ENCODE results near the gene ITSN1.

ITSN1 gene

DNA sequence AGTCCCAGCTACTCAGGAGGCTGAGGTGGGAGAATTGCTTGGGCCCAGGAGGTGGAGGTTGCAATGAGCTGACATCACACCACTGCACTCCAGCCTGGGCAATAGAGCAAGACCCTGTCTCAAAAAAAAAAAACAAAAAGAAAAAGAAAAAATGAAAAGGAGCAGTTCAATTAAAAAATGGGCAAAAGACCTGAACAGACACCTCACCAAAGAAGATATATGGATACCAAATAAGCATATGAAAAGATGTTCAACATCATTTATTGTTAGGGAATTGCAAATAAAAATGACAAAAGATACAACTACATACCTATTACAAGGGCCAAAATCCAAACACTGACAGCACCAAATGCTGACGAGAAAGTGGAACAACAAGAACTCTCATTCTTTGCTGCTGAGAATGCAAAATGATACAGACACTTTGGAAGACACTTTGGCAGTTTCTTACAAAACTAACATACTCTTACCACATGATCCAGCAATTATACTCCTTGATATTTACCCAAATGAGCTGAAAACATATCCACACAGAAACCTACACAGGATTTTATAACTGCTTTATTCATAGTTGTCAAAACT, 302.0 kb downstream of the ITSN1 start:
- Histone ChIP-seq H3K27ac (no peak overlapping the region), H3K4me3 (ENCODE audit: low read depth, low read length) (no peak overlapping the region), H3K27me3 (replicated peaks) (no peaks in the 10 kb centered on the region), H3K36me3 (replicated peaks) (no peaks in the 10 kb centered on the region)
- in situ Hi-C loops (cut with HindIII; ENCODE audit: low pct_ligation_motif_present, low sequenced_read_pairs): no loop called here
- no peak for DNase-seq
- TF ChIP-seq, protein P1, sequence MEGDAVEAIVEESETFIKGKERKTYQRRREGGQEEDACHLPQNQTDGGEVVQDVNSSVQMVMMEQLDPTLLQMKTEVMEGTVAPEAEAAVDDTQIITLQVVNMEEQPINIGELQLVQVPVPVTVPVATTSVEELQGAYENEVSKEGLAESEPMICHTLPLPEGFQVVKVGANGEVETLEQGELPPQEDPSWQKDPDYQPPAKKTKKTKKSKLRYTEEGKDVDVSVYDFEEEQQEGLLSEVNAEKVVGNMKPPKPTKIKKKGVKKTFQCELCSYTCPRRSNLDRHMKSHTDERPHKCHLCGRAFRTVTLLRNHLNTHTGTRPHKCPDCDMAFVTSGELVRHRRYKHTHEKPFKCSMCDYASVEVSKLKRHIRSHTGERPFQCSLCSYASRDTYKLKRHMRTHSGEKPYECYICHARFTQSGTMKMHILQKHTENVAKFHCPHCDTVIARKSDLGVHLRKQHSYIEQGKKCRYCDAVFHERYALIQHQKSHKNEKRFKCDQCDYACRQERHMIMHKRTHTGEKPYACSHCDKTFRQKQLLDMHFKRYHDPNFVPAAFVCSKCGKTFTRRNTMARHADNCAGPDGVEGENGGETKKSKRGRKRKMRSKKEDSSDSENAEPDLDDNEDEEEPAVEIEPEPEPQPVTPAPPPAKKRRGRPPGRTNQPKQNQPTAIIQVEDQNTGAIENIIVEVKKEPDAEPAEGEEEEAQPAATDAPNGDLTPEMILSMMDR (IDR thresholded peaks at IDR 0.05; ENCODE audit: low read depth, low read length, missing control alignments): no peak

DNA sequence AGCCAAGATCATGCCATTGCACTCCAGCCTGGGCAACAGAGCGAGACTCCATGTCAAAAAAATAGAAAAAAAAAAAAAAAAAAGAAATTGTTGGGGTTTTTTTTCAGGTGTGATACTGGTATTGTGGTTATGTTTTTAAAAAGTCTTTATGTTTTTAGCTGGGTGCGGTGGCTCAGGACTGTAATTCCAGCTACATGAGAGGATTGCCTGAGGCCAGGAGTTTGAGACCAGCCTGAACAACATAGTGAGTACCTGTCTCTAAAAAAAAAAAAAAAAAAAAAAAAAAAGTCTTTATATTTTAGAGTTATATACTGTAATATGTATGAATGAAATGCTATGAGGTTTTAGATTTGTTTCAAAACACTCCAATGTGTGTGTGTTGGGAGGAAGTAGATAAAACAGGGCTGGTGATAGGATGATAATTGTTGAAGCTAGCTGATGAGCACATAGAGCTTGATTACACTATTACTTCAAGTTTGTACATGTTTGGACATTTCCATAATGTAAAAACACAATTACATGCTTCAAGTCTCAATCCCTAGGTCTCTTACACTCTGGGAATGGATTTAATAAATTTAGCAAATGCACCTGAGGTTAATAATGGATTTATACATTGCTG, 303.5 kb downstream of the ITSN1 start:
- Histone ChIP-seq H3K36me3 (replicated peaks) (no peaks in the 10 kb centered on the region), H3K27ac (no peak overlapping the region), H3K27me3 (replicated peaks) (no peaks in the 10 kb centered on the region), H3K4me3 (ENCODE audit: low read depth, low read length) (no peak overlapping the region)
- in situ Hi-C loops (cut with HindIII; ENCODE audit: low pct_ligation_motif_present, low sequenced_read_pairs): no loop called here
- no peak for DNase-seq
- TF ChIP-seq, protein P1 (IDR thresholded peaks at IDR 0.05; ENCODE audit: low read depth, low read length, missing control alignments): no peak

DNA sequence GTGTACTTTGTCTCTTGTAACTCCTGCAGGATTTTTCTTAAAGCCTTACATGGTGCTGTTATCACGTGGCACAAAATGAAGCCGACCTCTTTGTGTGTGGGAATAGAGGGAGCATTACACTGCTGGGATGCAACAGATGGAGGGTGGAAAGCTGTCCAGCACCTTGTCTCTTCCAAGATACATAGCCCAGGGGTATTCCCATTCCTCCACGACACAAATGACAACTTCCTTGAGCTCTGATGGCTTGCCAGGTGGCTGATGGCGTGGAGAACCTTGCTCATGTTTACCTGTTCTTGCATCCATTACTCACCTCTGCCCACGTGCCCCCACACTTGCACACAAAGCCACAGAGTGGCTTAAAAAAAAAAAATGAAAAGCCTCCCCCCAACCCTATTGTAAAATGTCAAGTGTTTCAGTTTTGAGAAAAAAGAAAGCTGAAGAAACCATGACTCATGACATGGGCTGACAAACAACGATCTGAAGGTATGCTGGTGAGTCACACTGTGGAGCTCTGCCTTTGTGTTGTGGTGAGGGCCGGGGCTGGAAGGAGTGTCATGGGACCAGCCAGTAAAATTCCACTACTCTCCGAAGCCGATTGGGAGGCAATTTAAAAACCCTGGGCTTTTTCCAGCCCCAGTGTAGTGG, 305.3 kb downstream of the ITSN1 start:
- peak; percentile 97 for DNase-seq
- TF ChIP-seq, protein P1 (IDR thresholded peaks at IDR 0.05; ENCODE audit: low read depth, low read length, missing control alignments): no peak
- Histone ChIP-seq H3K27me3 (replicated peaks) (no peaks in the 10 kb centered on the region), H3K27ac (peak overlapping the region; percentile 65), H3K4me3 (ENCODE audit: low read depth, low read length) (peak overlapping the region; percentile 38), H3K36me3 (replicated peaks) (no peaks in the 10 kb centered on the region)
- in situ Hi-C loops (cut with HindIII; ENCODE audit: low pct_ligation_motif_present, low sequenced_read_pairs): no loop called here

DNA sequence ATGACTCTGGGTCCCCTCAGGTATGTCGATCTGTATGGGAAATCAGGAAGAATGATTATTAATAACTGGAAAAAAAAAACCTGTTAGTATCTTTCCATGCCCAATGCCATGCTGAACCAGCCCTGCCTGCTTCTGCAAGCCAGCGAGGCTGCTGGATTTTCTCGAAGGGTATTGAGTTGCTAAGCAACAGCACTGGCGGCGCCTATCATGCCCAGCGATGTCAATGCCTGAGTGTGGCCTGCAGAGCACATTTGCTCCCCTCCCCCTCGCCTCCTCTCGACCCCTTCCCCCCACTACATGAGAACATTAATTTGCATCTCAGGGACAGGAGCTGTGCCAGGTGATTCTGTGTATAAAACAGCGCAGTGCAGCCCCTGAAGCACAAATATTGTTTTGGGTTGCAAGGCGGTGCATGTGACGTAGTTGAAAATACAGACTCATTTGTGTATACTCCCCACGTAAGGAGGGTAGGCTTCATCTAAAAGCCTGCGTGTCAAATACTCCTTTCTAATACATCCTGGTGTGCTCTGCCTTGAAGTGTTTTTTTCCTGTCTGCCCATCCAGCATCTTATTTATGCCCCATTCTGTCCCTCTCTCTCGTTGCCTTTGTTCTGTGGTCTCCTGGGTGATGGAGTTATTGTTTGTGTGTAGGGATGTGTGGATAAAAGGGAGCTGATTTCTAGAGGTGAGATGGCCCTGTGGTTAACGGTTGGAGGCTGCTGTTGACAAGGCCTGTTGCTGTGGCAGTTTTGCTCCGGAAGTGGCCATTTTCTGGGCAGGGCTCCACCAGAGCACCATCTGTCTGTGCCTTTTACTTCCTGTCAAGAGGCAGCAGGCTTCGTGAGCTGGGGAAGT, 306.0 kb downstream of the ITSN1 start:
- H3K27ac ChIP-seq: peak overlapping the region; percentile 65
- H3K27me3 ChIP-seq (replicated peaks): no peaks in the 10 kb centered on the region
- TF ChIP-seq, protein P1 (IDR thresholded peaks at IDR 0.05; ENCODE audit: low read depth, low read length, missing control alignments): no peak
- in situ Hi-C loops (cut with HindIII; ENCODE audit: low pct_ligation_motif_present, low sequenced_read_pairs): no loop called here
- peak overlapping the region; percentile 36 for H3K4me3 ChIP-seq (ENCODE audit: low read depth, low read length)
- no peaks in the 10 kb centered on the region for H3K36me3 ChIP-seq (replicated peaks)
- DNase-seq: no peak

DNA sequence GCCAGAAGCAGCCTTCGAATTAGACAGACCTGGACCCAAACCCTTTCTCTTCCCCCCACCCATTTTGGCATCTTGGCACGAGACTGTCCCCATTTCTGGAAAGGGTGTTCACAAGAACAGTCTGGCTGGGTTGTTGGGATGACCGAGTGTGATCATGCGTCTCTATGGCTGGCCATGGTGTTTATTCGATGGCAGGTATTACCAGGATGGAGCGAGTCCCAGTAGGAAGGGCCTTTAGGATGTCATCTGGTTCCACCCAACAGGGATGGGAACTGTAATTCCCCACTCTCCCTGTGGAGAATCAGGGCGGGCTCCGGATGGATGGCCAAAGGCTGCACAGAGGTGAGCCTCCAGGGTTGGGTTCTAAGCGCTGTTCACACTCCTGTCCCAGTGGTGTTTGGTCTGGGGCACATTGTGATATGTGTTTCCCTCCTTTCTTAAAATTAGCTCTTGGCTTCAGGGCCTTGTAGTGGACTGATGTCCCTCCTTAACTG, 306.7 kb downstream of the ITSN1 start:
- no peaks in the 10 kb centered on the region for H3K27me3 ChIP-seq (replicated peaks)
- in situ Hi-C loops (cut with HindIII; ENCODE audit: low pct_ligation_motif_present, low sequenced_read_pairs): no loop called here
- H3K36me3 ChIP-seq (replicated peaks): no peaks in the 10 kb centered on the region
- TF ChIP-seq, protein P1 (IDR thresholded peaks at IDR 0.05; ENCODE audit: low read depth, low read length, missing control alignments): no peak
- no peak overlapping the region for H3K27ac ChIP-seq
- H3K4me3 ChIP-seq (ENCODE audit: low read depth, low read length): no peak overlapping the region
- no peak for DNase-seq
